OCI-LY7 (cell line): ENCODE data around the gene VPS45. TPM values are rescaled to one million over a fixed set of nuclear protein-coding genes. Genes with fewer than 3 reads are reported as not detected.
A peak's percentile ranks its signal among the peaks of the same experiment; 100 is the strongest.
"Not testable (repeated sequence)": the region's sequence is repeated elsewhere in the genome, so short reads cannot be mapped to it uniquely, and the experiment has no call there.

Experiments
- BruUV-seq: library from RNA; stranded (reverse); fragments of 400-500 nt; replicated peaks from 2 replicates; lab custom pipeline; 2021; lab: Mats Ljungman, UMichigan
- CTCF ChIA-PET: fragments of 300-600 bp; sonication (Branson Sonifier 250); formaldehyde crosslinking; loops from one replicate; lab custom pipeline; 2022; ENCODE audit warnings: antibody characterized with exemption; ENCODE audit not compliant: unreplicated experiment; lab: Charles Lee
- POLR2A ChIA-PET: fragments of 300-600 bp; sonication (Branson Sonifier 250); formaldehyde crosslinking; loops from one replicate; lab custom pipeline; 2022; ENCODE audit warnings: antibody characterized with exemption; lab: Charles Lee
- DNase-seq: peaks from one replicate; pipeline ENCODE4 v3.0.0-alpha.2; 2015; ENCODE audit warnings: low spot score
- H2AFZ ChIP-seq: fragments of 200-600 bp; sonication (generic), shearing (Covaris generic); 2 replicates; pipeline ENCODE4 v1.6.1; 2014; ENCODE audit warnings: mild to moderate bottlenecking, antibody characterized with exemption, low read length, moderate library complexity
- H3K27ac ChIP-seq: fragments of 200-600 bp; sonication (generic); 2 replicates; pipeline ENCODE4 v1.5.1; 2014; ENCODE audit warnings: mixed run types, low read depth, mild to moderate bottlenecking, moderate library complexity, low read length, inconsistent platforms; ENCODE audit not compliant: poor library complexity, severe bottlenecking
- H3K36me3 ChIP-seq: fragments of 200-600 bp; sonication (generic); 2 replicates; pipeline ENCODE4 v1.6.1; 2014; ENCODE audit warnings: mild to moderate bottlenecking, antibody characterized with exemption, low read length, moderate library complexity, mixed read lengths; ENCODE audit not compliant: insufficient read depth
- H3K4me1 ChIP-seq: fragments of 200-600 bp; sonication (generic); 2 replicates; pipeline ENCODE4 v1.5.1; 2014; ENCODE audit warnings: mild to moderate bottlenecking, low read length; ENCODE audit not compliant: insufficient read depth, poor library complexity, severe bottlenecking
- H3K4me2 ChIP-seq: fragments of 200-600 bp; sonication (generic); 2 replicates; pipeline ENCODE4 v1.6.1; 2014; ENCODE audit warnings: mild to moderate bottlenecking, low read length
- H3K4me3 ChIP-seq: fragments of 200-600 bp; sonication (generic); 2 replicates; pipeline ENCODE4 v1.5.1; 2014; ENCODE audit warnings: mild to moderate bottlenecking, low read depth, low read length; ENCODE audit not compliant: poor library complexity, severe bottlenecking
- H3K79me2 ChIP-seq: fragments of 200-600 bp; sonication (generic); 2 replicates; pipeline ENCODE4 v1.6.1; 2016; ENCODE audit warnings: low read depth, mild to moderate bottlenecking, low read length, moderate library complexity, mixed read lengths; ENCODE audit not compliant: insufficient read depth
- H3K9me2 ChIP-seq: fragments of 200-600 bp; sonication (generic); 2 replicates; pipeline ENCODE4 v1.6.1; 2016; ENCODE audit warnings: mild to moderate bottlenecking, low read length, mixed read lengths; ENCODE audit not compliant: insufficient read depth
- H3K9me3 ChIP-seq: fragments of 200-600 bp; sonication (generic); 2 replicates; pipeline ENCODE4 v1.6.1; 2014; ENCODE audit warnings: mild to moderate bottlenecking, mixed run types, low read length, mixed read lengths
- H4K20me1 ChIP-seq: fragments of 200-600 bp; sonication (generic); 2 replicates; pipeline ENCODE4 v1.6.1; 2014; ENCODE audit warnings: mild to moderate bottlenecking, antibody characterized with exemption, low read length, moderate library complexity, mixed read lengths; ENCODE audit not compliant: insufficient read depth
- EZH2phosphoT487 ChIP-seq: fragments of 200-600 bp; sonication (generic); IDR thresholded peaks from 2 replicates; pipeline ENCODE4 v1.6.1; 2018; ENCODE audit warnings: low read depth, borderline replicate concordance, mild to moderate bottlenecking, mixed run types, antibody characterized with exemption, low read length, moderate library complexity, mixed read lengths
- intact Hi-C: fragments of 100-400 bp; cut with micrococcal nuclease; formaldehyde crosslinking; loops from one replicate; pipeline ENCODE4 v1.10.0; 2022; ENCODE audit not compliant: unreplicated experiment
- total RNA-seq, 2 experiments: library from RNA; depleted of rRNA in 1 of 2; stranded (reverse); fragments of >200 nt in 1 of 2; shearing (Covaris generic) in 1 of 2; gene quantifications; 2 replicates each; pipeline ENCODE4 v1.2.3, GENCODE V29; 2014 to 2022
- TF ChIP-seq, protein P1 (sequence below): fragments of 200-600 bp; sonication (generic); conservative IDR thresholded peaks from 2 replicates; pipeline ENCODE4 v1.5.1; 2014; ENCODE audit warnings: mild to moderate bottlenecking, antibody characterized with exemption, low read length, moderate library complexity, mixed read lengths

The VPS45 gene
- total RNA-seq, 2 experiments from 2014 or later, result 40.2 to 54.4 TPM

DNA sequence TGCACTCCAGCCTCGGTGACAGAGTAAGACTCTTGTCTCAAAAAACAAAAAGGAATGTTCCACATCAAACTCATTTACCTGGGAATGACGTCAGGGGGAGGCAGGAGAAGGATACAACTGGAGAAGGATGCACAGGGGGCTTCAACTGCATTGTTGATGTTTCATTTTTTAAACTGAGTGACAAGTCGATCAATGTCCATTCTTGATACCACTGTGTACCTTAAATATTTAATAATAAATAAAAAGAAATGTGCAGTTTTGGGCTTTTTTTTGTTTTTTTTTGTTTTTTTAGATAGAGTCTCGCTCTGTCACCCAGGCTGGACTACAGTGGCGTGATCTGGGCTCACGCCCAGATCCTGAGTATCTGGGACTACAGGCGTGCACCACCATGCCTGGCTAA, 117.9 kb downstream of the VPS45 start:
- Histone ChIP-seq H3K4me2 (no peak overlapping the region), H4K20me1 (no peaks in the 10 kb centered on the region; the same call in 1 of the 2 replicates), H3K79me2 (no peaks in the 10 kb centered on the region), H3K9me3 (no peaks in the 10 kb centered on the region), H3K36me3 (no peaks in the 10 kb centered on the region), H3K27ac (no peak overlapping the region), H2AFZ (no peak overlapping the region), H3K9me2 (no peaks in the 10 kb centered on the region), H3K4me3 (no peak overlapping the region), H3K4me1 (peaks cover 11% of the 10 kb centered on the region)
- ChIA-PET CTCF (no interaction called here), POLR2A (interaction anchor here (0.6 kb wide), 1 partner anchor 129 kb away, joined by 3 read pairs; no protein-coding TSS in a partner anchor)
- TF ChIP-seq, protein P1, sequence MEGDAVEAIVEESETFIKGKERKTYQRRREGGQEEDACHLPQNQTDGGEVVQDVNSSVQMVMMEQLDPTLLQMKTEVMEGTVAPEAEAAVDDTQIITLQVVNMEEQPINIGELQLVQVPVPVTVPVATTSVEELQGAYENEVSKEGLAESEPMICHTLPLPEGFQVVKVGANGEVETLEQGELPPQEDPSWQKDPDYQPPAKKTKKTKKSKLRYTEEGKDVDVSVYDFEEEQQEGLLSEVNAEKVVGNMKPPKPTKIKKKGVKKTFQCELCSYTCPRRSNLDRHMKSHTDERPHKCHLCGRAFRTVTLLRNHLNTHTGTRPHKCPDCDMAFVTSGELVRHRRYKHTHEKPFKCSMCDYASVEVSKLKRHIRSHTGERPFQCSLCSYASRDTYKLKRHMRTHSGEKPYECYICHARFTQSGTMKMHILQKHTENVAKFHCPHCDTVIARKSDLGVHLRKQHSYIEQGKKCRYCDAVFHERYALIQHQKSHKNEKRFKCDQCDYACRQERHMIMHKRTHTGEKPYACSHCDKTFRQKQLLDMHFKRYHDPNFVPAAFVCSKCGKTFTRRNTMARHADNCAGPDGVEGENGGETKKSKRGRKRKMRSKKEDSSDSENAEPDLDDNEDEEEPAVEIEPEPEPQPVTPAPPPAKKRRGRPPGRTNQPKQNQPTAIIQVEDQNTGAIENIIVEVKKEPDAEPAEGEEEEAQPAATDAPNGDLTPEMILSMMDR, result no peak
- no peak for TF ChIP-seq EZH2phosphoT487
- DNase-seq, result no peak
- intact Hi-C loops, result loop anchor here (5.0 kb wide), 1 partner anchor 293 kb away; no protein-coding TSS in a partner anchor
- no TSS peak for BruUV-seq

DNA sequence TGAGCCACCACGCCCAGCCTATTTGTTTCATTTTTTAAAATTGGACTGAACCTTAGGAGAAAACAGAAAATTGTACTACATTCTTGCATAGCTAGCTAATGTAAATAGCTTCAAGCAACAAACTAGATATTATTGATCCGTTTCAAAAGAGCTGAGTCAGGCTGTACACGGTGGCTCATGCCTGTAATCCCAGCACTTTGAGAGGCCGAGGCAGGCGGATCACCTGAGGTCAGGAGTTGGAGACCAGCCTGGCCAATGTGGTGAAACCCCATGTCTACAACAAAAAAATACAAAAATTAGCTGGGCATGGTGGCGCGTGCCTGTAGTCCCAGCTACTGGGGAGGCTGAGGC, 118.8 kb downstream of the VPS45 start:
- CTCF ChIA-PET, result interaction anchor here (0.9 to 1.4 kb wide), 3 partner anchors 17 to 113 kb away, joined by 3 to 5 read pairs (median 3); no protein-coding TSS in a partner anchor
- intact Hi-C loops, result loop anchor here (5.0 kb wide), 1 partner anchor 294 kb away; no protein-coding TSS in a partner anchor

DNA sequence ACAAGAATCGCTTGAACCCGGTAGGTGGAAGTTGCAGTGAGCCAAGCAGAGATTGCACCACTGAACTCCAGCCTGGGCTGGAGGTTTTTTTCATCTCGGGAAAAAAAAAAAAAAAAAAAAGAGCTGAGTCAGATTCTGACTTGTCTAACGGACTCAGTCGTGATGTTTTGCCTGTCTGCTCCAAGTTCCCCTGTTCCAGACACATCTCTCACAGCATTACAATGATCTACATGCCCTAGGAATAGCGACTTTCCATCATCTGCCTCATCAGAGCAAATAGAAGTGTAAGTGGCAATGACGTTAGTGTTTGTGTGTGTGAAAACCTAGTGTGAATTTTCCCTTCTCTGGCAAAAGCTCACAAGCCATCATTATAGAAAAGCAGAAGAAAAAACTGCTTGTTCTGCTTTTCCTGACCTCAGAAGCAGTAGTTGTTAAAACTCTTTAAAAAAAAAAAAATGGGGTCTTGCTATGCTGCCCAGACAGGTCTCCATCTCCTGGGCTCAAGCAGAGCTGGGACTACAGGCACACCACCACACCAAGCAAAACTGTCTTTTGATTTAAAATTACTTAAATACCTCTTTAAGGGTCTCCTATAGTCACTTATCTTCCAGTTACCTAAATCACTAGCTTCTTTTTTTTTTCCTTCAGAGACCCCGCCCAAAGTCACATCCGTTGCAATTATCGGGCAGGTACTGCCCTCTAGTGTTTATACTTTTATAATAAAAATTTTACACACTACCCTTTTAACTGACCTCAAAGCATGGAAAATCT, 119.4 kb downstream of the VPS45 start:
- no peaks in the 10 kb centered on the region for H3K36me3 ChIP-seq
- POLR2A ChIA-PET, result interaction anchor here (0.6 to 1.7 kb wide), 13 partner anchors 8 to 300 kb away, joined by 3 to 18 read pairs (median 3); a partner anchor contains a TSS
- intact Hi-C loops, result loop anchor here (1.0 to 5.0 kb wide), 2 partner anchors 225 to 295 kb away; no protein-coding TSS in a partner anchor
- no peak overlapping the region for H3K4me3 ChIP-seq
- peak overlapping the region; percentile 21; the same call in 1 of the 2 replicates for H3K4me2 ChIP-seq
- no peaks in the 10 kb centered on the region for H3K79me2 ChIP-seq
- H3K9me3 ChIP-seq, result no peaks in the 10 kb centered on the region
- TF ChIP-seq, protein P1, result peak; percentile 89
- no peak for TF ChIP-seq EZH2phosphoT487
- H4K20me1 ChIP-seq, result no peaks in the 10 kb centered on the region; the same call in 1 of the 2 replicates
- CTCF ChIA-PET, result interaction anchor here (0.6 to 1.4 kb wide), 9 partner anchors 17 to 251 kb away, joined by 3 to 6 read pairs (median 3); partner anchors contain the start of gene VPS45
- peaks cover 11% of the 10 kb centered on the region for H3K4me1 ChIP-seq
- H3K27ac ChIP-seq, result no peak overlapping the region
- H2AFZ ChIP-seq, result peak overlapping the region; percentile 39; the same call in 1 of the 2 replicates
- H3K9me2 ChIP-seq, result no peaks in the 10 kb centered on the region
- DNase-seq, result peak; percentile 80
- BruUV-seq, result no TSS peak

More for the DNA sequence above, 118.8 kb downstream of the VPS45 start:
- not testable (repeated sequence) for H3K4me3 ChIP-seq, H3K9me2 ChIP-seq, H3K4me2 ChIP-seq, H3K9me3 ChIP-seq, H4K20me1 ChIP-seq, H3K79me2 ChIP-seq, BruUV-seq, H3K36me3 ChIP-seq, DNase-seq, H3K27ac ChIP-seq
- POLR2A ChIA-PET, result interaction anchor here (0.7 to 1.7 kb wide), 4 partner anchors 8 to 299 kb away, joined by 3 to 18 read pairs (median 4); a partner anchor contains a TSS
- peaks cover 11% of the 10 kb centered on the region for H3K4me1 ChIP-seq
- H2AFZ ChIP-seq, result peak overlapping the region; percentile 39; the same call in 1 of the 2 replicates
